IPS DF 6.9 (cell line): ENCODE data around the gene SARDH.

ENCODE experiments used
- DNase-seq: peaks from one replicate; pipeline ENCODE4 v3.0.0-alpha.2; 2013; ENCODE audit warnings: low read depth, low spot score
- H3K27ac ChIP-seq: one replicate; pipeline ENCODE4 v1.5.1; 2013; ENCODE audit warnings: low read length, control low read depth
- H3K27me3 ChIP-seq: 2 replicates; pipeline ENCODE4 v1.6.1; 2013; ENCODE audit warnings: mild to moderate bottlenecking, low read length; ENCODE audit not compliant: control insufficient read depth, insufficient read depth
- H3K36me3 ChIP-seq: 2 replicates; pipeline ENCODE4 v1.6.1; 2013; ENCODE audit warnings: low read length; ENCODE audit not compliant: control insufficient read depth, insufficient read depth
- H3K4me1 ChIP-seq: 2 replicates; pipeline ENCODE4 v1.6.1; 2013; ENCODE audit warnings: low read length; ENCODE audit not compliant: control insufficient read depth, insufficient read depth
- H3K4me3 ChIP-seq: 2 replicates; pipeline ENCODE4 v1.5.1; 2013; ENCODE audit warnings: mild to moderate bottlenecking, low read length
- H3K9me3 ChIP-seq: 2 replicates; pipeline ENCODE4 v1.6.1; 2013; ENCODE audit warnings: low read length, inconsistent platforms; ENCODE audit not compliant: control insufficient read depth, insufficient read depth
- WGBS: extraction: QIAGEN DNeasy Blood & Tissue Kit; methylation state at CpG from one replicate; pipeline ENCODE4 v1.1.7; 2013; ENCODE audit warnings: mixed read lengths, missing lambda C conversion rate; ENCODE audit not compliant: insufficient read length, insufficient coverage; 5-methylcytosine and 5-hydroxymethylcytosine counted together

The SARDH gene

DNA sequence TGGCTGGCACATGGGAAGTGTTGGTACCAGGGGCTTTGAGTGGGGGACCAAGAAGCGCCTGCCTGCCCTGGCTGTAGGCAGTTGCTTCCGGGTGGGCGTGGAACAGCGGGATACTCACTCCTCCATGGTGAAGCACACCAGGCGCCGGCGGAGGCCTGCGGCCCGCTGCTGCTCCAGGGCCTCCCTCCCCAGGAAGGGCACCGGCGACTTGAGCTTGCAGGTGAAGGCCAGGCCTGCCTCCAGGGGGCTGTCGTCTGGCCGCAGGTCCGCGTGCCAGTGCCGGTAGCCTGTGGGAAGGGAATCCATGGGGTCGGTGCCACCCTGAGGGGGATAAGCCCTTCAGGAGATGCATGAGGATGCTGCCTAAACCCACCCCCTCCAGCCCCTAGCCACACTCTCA lies 67.7 kb downstream of the SARDH start:
- H3K9me3 ChIP-seq: no peaks in the 10 kb centered on the region
- no peaks in the 10 kb centered on the region for H3K4me1 ChIP-seq
- no peak overlapping the region for H3K4me3 ChIP-seq
- no peaks in the 10 kb centered on the region for H3K27me3 ChIP-seq
- DNase-seq: no peak
- H3K27ac ChIP-seq: no peak overlapping the region
- no CpG with 5 or more reads among the region's 17 CpGs for WGBS
- no peaks in the 10 kb centered on the region for H3K36me3 ChIP-seq

DNA sequence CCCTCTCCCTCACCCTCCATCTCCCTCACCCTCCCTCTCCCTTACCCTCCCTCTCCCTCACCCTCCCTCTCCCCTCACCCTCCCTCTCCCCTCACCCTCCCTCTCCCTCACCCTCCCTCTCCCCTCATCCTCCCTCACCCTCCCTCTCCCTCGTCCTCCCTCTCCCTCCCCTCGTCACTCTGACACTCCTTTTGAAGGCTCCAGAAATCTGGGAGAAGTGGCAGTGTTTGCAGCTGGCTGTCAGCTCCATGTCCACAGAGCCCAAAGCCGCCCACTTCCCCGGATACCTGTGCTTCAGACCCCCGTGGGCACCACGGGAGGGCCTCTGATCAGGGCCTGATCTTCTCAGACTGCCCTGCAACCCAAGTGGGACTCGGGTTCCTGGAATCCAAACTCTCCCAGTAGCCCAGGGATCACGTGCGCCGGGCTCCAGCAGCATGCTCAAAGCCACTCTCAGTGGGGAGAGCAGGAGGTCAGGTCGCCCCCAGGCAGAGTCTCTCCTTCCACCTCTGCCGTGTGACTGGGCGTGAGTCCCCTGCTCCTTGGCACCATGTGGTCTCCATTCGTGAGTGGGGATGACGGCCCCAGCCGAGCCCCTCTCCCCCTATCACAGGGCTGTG lies 68.9 kb downstream of the SARDH start:
- no peak overlapping the region for H3K27ac ChIP-seq
- H3K9me3 ChIP-seq: no peaks in the 10 kb centered on the region
- no peak for DNase-seq
- no CpG with 5 or more reads among the region's 16 CpGs for WGBS
- no peaks in the 10 kb centered on the region for H3K4me1 ChIP-seq
- no peaks in the 10 kb centered on the region for H3K36me3 ChIP-seq
- no peak overlapping the region for H3K4me3 ChIP-seq
- H3K27me3 ChIP-seq: no peaks in the 10 kb centered on the region

DNA sequence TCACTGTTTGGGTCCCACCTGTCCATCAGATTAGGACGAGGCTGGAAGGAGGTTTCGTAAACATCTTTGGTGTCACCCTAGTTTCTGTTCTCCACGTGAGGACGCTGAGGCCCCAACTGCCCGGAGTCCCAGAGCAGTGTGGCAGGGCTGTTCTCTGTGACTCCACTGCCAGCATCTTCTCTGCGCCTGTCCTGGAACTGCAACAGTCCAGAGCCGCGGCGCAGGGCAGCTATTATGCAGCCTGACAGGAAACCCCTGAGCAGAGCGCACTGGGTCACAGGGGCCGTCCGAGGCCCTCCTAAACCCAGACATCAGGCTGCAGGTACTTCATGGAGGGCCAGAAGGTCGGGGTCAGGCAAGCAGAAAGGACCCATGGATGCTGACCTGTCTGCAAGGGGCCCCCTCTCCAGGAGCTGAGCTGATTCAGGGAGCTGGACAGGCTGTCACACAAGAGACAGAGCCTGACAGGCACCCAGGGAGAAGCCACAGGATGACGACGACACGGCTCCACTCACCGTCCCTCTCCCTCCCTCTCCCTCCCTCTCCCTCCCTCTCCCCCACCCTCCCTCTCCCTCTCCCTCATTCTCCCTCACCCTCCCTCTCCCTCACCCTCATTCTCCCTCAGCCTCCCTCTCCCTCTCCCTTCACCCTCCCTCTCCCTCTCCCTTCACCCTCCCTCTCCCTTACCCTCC lies 70.2 kb downstream of the SARDH start:
- WGBS: no CpG with 5 or more reads among the region's 17 CpGs
- H3K4me3 ChIP-seq: no peak overlapping the region
- H3K36me3 ChIP-seq: no peaks in the 10 kb centered on the region
- H3K9me3 ChIP-seq: no peaks in the 10 kb centered on the region
- no peaks in the 10 kb centered on the region for H3K27me3 ChIP-seq
- no peaks in the 10 kb centered on the region for H3K4me1 ChIP-seq
- no peak overlapping the region for H3K27ac ChIP-seq
- DNase-seq: no peak

DNA sequence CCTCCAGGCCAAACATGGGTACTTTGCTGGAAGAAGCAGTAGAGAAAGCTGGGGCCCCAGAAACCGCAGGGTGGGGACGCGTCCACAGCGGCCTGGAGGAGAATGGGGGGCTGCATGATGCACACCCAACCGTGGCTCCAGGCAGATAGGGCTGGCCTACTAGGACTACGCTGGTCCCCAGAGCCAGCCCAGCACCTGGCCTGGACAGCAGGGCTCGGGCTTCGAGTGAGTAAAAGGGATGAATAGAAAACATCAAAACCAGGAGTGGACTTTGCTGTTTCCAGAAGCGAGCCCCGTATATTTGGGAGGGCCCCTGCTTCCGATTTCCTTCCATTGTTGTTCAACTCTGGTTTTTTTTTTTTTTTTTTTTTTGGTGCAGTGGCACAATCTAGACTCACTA lies 71.3 kb downstream of the SARDH start:
- H3K4me3 ChIP-seq: no peak overlapping the region
- no CpG with 5 or more reads among the region's 11 CpGs for WGBS
- no peaks in the 10 kb centered on the region for H3K27me3 ChIP-seq
- DNase-seq: no peak
- H3K9me3 ChIP-seq: no peaks in the 10 kb centered on the region
- no peak overlapping the region for H3K27ac ChIP-seq
- no peaks in the 10 kb centered on the region for H3K36me3 ChIP-seq
- no peaks in the 10 kb centered on the region for H3K4me1 ChIP-seq

DNA sequence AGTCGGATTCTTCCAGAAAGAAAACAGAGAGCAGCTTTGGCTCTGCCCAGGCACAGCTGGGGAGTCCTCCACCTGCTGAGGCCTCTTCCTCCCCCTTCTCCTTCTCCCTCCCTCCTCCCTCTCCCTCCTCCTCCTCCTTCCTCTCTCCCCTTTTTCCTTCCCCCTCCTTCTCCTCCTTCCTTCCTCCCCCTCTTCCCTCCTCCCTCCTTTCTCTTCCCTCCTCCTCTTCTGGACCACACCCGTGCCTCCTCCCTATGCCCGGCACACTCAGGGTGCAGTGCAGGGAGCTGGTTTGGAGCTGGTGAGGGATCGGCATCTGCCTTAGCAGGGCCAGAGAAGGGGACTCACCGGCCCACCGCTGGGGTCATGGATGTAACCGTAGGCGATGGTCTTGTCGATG lies 71.8 kb downstream of the SARDH start:
- Histone ChIP-seq H3K4me1 (no peaks in the 10 kb centered on the region), H3K27me3 (no peaks in the 10 kb centered on the region), H3K9me3 (no peaks in the 10 kb centered on the region), H3K27ac (no peak overlapping the region), H3K36me3 (no peaks in the 10 kb centered on the region), H3K4me3 (no peak overlapping the region)
- WGBS: no CpG with 5 or more reads among the region's 9 CpGs
- no peak for DNase-seq

DNA sequence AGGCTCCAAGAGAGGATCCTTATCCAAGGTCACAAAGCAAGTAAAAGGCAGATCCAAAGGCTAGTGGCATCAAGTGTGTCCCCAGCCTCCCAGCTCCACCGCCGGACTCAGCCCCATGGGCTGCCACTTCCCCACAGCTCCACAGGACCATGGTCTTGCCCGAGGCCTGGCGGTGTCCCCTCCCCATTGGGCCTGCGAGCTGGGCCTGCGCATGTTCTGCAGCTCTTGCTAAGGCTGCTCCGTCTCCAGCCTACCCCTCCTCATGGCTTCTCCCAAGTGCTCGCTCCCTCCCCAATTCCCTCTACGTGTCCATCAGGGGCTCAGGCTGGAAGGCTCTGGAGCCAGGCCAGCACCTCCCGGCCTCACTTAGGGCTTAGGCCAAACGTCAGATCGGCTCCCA lies 72.6 kb downstream of the SARDH start:
- no peak overlapping the region; the same call in 1 of the 2 replicates for H3K4me3 ChIP-seq
- WGBS: no CpG with 5 or more reads among the region's 12 CpGs
- H3K27me3 ChIP-seq: no peaks in the 10 kb centered on the region
- no peak for DNase-seq
- no peaks in the 10 kb centered on the region for H3K36me3 ChIP-seq
- no peak overlapping the region for H3K27ac ChIP-seq
- H3K4me1 ChIP-seq: no peaks in the 10 kb centered on the region
- no peaks in the 10 kb centered on the region for H3K9me3 ChIP-seq

DNA sequence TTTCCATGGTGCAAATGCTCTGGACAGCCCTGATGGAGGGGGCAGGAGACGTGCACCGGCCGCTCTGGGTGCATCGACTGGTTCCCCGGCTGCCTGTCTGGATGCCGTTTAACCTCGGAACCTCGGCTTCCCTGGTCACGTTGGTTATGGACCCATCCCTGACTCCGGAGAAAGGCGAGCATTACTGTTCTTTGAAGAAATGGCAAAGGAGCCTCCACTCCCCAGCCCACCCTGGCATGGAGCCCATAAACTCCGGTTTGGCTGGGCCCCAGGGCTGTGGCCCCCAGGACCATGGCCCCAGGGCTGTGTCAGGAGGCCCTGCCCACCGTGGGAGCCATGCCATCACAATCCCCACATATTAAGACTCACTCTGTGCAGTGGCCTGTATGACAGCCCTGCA lies 73.1 kb downstream of the SARDH start:
- no peaks in the 10 kb centered on the region for H3K4me1 ChIP-seq

DNA sequence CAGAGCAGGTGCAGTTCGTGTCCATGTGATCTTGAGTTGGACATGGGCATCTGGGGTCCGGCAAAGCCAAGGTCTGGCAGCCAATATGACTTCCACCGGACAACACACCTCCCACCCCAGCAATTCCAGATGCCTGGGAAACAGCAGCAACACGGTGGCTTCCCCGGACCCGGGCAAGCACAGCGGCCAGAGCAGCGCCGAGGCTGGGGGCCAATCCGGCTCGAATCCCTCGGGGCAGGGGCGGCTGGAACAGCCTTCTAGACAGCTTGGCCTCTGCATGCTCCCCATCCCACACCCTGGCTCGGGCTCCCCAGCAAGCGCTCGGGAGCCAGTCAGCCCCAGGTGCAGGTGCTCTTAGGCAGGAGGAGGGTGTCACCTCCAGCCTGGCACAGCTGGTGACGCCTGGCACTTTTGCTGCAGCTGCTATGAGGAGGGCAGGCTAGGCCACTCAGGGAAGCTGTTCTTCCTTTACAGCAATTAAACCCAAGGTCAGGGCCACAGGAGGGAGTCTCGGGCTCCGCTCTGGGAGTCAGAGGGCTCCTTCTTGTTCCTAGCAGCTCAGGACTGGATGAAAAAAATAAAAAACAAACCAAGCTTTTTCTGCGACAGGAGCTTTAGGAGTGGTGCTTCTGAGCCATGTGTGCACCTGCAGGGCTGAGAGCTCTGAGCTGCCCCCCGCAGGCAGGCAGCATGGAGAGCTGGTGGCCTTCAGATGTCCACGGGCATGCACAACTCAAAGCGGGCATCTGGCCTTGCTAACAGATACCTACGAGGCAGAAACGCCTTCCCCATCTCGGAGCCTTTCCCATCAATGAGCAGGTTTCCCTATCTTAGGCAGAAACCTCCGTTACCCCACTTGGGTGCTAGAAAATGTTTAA lies 73.7 kb downstream of the SARDH start:
- no peaks in the 10 kb centered on the region for H3K9me3 ChIP-seq
- DNase-seq: no peak
- no CpG with 5 or more reads among the region's 27 CpGs for WGBS
- no peak overlapping the region for H3K4me3 ChIP-seq
- no peaks in the 10 kb centered on the region; the same call in 1 of the 2 replicates for H3K27me3 ChIP-seq
- no peak overlapping the region for H3K27ac ChIP-seq
- H3K4me1 ChIP-seq: no peaks in the 10 kb centered on the region
- no peaks in the 10 kb centered on the region for H3K36me3 ChIP-seq

More for the DNA sequence above, 73.1 kb downstream of the SARDH start:
- Histone ChIP-seq H3K4me3 (no peak overlapping the region), H3K9me3 (no peaks in the 10 kb centered on the region), H3K27me3 (no peaks in the 10 kb centered on the region), H3K36me3 (no peaks in the 10 kb centered on the region), H3K27ac (no peak overlapping the region)
- no CpG with 5 or more reads among the region's 13 CpGs for WGBS
- DNase-seq: no peak

DNA sequence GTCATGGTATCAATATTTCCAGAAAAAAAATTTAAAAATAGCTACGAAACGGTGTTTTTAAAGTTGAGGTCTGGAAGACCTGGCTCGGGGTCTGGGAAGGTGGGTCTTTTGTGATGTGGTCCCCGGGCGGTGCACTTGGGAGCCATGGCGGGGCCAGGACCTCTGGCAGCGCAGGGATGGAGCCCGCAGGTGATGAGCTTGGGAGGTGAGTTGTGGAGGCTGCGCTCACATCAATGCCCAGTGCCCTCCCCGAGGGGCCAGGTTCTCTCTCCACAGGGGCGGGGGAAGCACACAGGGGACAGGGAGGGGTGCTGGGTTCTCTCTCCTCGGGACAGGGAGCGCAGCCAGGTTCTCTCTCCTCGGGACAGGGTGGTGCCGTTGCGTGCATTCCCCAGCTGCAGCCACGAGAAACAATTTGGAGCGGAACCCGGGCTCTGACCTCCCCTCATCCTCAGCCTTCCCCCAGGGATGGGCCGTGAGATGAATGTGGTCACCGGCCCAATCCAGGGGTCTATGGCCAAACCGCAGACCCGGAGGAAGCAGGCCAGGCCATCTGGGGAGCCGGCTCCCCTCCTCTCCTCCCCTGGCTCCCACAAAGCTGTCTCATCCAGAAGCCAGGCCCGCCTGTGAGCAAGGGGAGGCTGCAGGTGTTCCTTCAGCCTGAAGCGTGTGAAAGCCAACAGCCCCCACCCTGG lies 76.2 kb downstream of the SARDH start:
- DNase-seq: no peak
- no peak overlapping the region for H3K27ac ChIP-seq
- no peaks in the 10 kb centered on the region for H3K9me3 ChIP-seq
- H3K4me3 ChIP-seq: no peak overlapping the region
- WGBS: no CpG with 5 or more reads among the region's 26 CpGs
- no peaks in the 10 kb centered on the region for H3K36me3 ChIP-seq
- H3K4me1 ChIP-seq: peaks cover 3% of the 10 kb centered on the region; the same call in 1 of the 2 replicates
- H3K27me3 ChIP-seq: peaks cover 2% of the 10 kb centered on the region; the same call in 1 of the 2 replicates

DNA sequence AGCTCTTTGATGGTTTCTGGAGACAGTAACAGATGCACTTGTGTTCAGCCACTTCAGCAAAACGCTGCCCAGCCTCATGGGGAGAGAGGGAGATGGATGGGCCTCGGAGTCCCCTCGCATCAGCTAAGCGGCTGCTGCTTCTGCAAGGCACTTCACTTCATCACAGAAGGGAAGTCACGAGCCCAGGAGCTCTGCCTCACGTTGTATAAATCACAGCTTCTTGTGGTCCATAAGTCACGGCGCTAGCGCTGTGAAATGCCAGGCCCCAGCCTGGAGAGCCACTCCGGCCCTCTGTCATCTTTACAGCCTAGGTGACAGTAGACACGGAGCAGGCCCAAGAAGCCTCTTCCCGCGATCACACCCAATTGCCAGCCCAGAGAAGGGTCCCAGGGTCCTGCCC lies 78.6 kb downstream of the SARDH start:
- Histone ChIP-seq H3K36me3 (no peaks in the 10 kb centered on the region), H3K27ac (no peak overlapping the region), H3K9me3 (no peaks in the 10 kb centered on the region), H3K27me3 (peaks cover 2% of the 10 kb centered on the region; the same call in 1 of the 2 replicates), H3K4me1 (peaks cover 3% of the 10 kb centered on the region; the same call in 1 of the 2 replicates), H3K4me3 (no peak overlapping the region)
- no peak for DNase-seq
- no CpG with 5 or more reads among the region's 13 CpGs for WGBS
